ENCODE results near the gene CA4. TPM values are rescaled to one million over a fixed set of nuclear protein-coding genes. Genes with fewer than 3 reads are reported as not detected.

The CA4 gene
- total RNA-seq, 6 experiments from 2014 or later, result 0.33 to 0.37 (median 0.35) TPM; not detected in 3

- peak; percentile 81 to 89 (median 86) for ATAC-seq
- DNase-seq, result peak; percentile 82 to 87 (median 87)
- TF ChIP-seq POLR2A (IDR thresholded peaks at IDR 0.05) (no peak), CTCF (IDR thresholded peaks at IDR 0.05) (peak; percentile 53 to 74 (median 71))
- Histone ChIP-seq H3K27ac (no peak overlapping the region), H3K36me3 (no peaks in the 10 kb centered on the region), H3K27me3 (peaks cover 8% of the 10 kb centered on the region in 2 donors), H3K4me3 (no peak overlapping the region), H3K4me1 (peaks cover 0 to 21% (median 5%) of the 10 kb centered on the region in 4 donors), H3K9me3 (no peaks in the 10 kb centered on the region)
- intact Hi-C loops (cut with DNase I), result loop anchor here (10.0 kb wide), 1 partner anchor 292 kb away; no protein-coding TSS in a partner anchor
- 4% methylated on average over 10 of the region's 10 CpGs for WGBS (ENCODE audit: insufficient coverage, low coverage, low lambda C conversion rate, missing lambda C conversion rate)
Observed at GRCh38 chr17:60142872-60143499, 6.8 kb upstream of the CA4 start.

- no peak overlapping the region for H3K27ac ChIP-seq
- TF ChIP-seq POLR2A (IDR thresholded peaks at IDR 0.05), result no peak
- no peak for TF ChIP-seq CTCF (IDR thresholded peaks at IDR 0.05)
- H3K4me1 ChIP-seq, result peaks cover 0 to 21% (median 3%) of the 10 kb centered on the region in 4 donors
- no peaks in the 10 kb centered on the region for H3K9me3 ChIP-seq
- DNase-seq (no peak), ATAC-seq (no peak)
- H3K27me3 ChIP-seq, result peaks cover 8% of the 10 kb centered on the region in 2 donors
- intact Hi-C loops (cut with DNase I), result loop anchor here (10.0 kb wide), 1 partner anchor 290 kb away; no protein-coding TSS in a partner anchor
- WGBS (ENCODE audit: insufficient coverage, low coverage, low lambda C conversion rate, missing lambda C conversion rate), result 37% methylated on average over 14 of the region's 17 CpGs
- H3K36me3 ChIP-seq, result no peaks in the 10 kb centered on the region
- H3K4me3 ChIP-seq, result no peak overlapping the region
Observed at GRCh38 chr17:60145006-60145935, 4.5 kb upstream of the CA4 start.

GRCh38 chr17:60146206-60146605 lies 3.6 kb upstream of the CA4 start:
- intact Hi-C loops (cut with DNase I), result loop anchor here (10.0 kb wide), 1 partner anchor 289 kb away; no protein-coding TSS in a partner anchor
- WGBS (ENCODE audit: insufficient coverage, low coverage, low lambda C conversion rate, missing lambda C conversion rate), result 58% methylated on average over 2 of the region's 2 CpGs
- DNase-seq (no peak), ATAC-seq (no peak)
- Histone ChIP-seq H3K27me3 (peaks cover under 1 to 10% of the 10 kb centered on the region in 2 donors), H3K4me3 (no peak overlapping the region), H3K36me3 (no peaks in the 10 kb centered on the region), H3K27ac (no peak overlapping the region), H3K4me1 (peaks cover 0 to 21% (median 3%) of the 10 kb centered on the region in 4 donors), H3K9me3 (no peaks in the 10 kb centered on the region)
- TF ChIP-seq CTCF (IDR thresholded peaks at IDR 0.05) (no peak), POLR2A (IDR thresholded peaks at IDR 0.05) (no peak)

GRCh38 chr17:60147553-60148223 lies 2.1 kb upstream of the CA4 start:
- 67% methylated on average over 1 of the region's 8 CpGs for WGBS (ENCODE audit: insufficient coverage, low coverage, low lambda C conversion rate, missing lambda C conversion rate)

More at GRCh38 chr17:60147553-60148223, 2.1 kb upstream of the CA4 start:
- ATAC-seq (no peak), DNase-seq (no peak)
- no peak overlapping the region for H3K27ac ChIP-seq
- intact Hi-C loops (cut with DNase I), result loop anchor here (10.0 kb wide), 1 partner anchor 287 kb away; no protein-coding TSS in a partner anchor
- TF ChIP-seq POLR2A (IDR thresholded peaks at IDR 0.05), result no peak
- TF ChIP-seq CTCF (IDR thresholded peaks at IDR 0.05), result no peak
- no peaks in the 10 kb centered on the region for H3K9me3 ChIP-seq
- H3K27me3 ChIP-seq, result peaks cover 0 to 13% of the 10 kb centered on the region in 2 donors
- peaks cover 0 to 13% (median 3%) of the 10 kb centered on the region in 4 donors for H3K4me1 ChIP-seq
- H3K4me3 ChIP-seq, result no peak overlapping the region
- H3K36me3 ChIP-seq, result no peaks in the 10 kb centered on the region

Measured in right lobe of liver (tissue), 6 donors.